Testis (tissue), 3 donors: Measurements from ENCODE around the gene GNAI3. TPM values are rescaled to one million over a fixed set of nuclear protein-coding genes. Genes with fewer than 3 reads are reported as not detected.
"Not testable (repeated sequence)": the region's sequence is repeated elsewhere in the genome, so short reads cannot be mapped to it uniquely, and the experiment has no call there.

ENCODE experiments used
- DNase-seq: peaks from one replicate; pipeline ENCODE4 v3.0.0-alpha.2; 2019
- H3K27ac ChIP-seq, 2 donors: fragments of 200-600 bp; sonication (generic); one replicate each; pipeline ENCODE4 v1.5.1; 2019
- H3K27me3 ChIP-seq: fragments of 200-600 bp; sonication (generic); one replicate; pipeline ENCODE4 v1.5.1; 2019
- H3K36me3 ChIP-seq: fragments of 200-600 bp; sonication (generic); one replicate; pipeline ENCODE4 v1.5.1; 2017; ENCODE audit warnings: low read depth; ENCODE audit errors: missing control alignments
- H3K4me1 ChIP-seq: fragments of 200-600 bp; sonication (generic); one replicate; pipeline ENCODE4 v1.5.1; 2019
- H3K4me3 ChIP-seq, 2 donors: fragments of 200-600 bp; sonication (generic); one replicate each; pipeline ENCODE4 v1.5.1; 2017 to 2019
- H3K9me3 ChIP-seq: fragments of 200-600 bp; sonication (generic); one replicate; pipeline ENCODE4 v1.5.1; 2017
- CTCF ChIP-seq, 3 experiments: fragments of 450-650 bp in 2 of 3; fragments of 200-600 bp in 1 of 3; sonication (generic) in 1 of 3; IDR thresholded peaks; one replicate each; pipeline ENCODE4 v1.5.1; 2016 to 2019; ENCODE audit warnings: antibody characterized with exemption in 3 of 3, mild to moderate bottlenecking in 2 of 3, moderate library complexity in 1 of 3
- POLR2A ChIP-seq: fragments of 450-650 bp; IDR thresholded peaks from one replicate; pipeline ENCODE4 v1.6.1; 2017; ENCODE audit warnings: antibody characterized with exemption, mild to moderate bottlenecking, moderate library complexity
- WGBS, 2 donors: methylation state at CpG; one replicate each; pipeline ENCODE4 v1.1.5; 2018; 5-methylcytosine and 5-hydroxymethylcytosine counted together
- intact Hi-C: fragments of 100-400 bp; cut with DNase I; formaldehyde crosslinking; loops from one replicate; pipeline ENCODE4 v1.15.1; 2023; ENCODE audit warnings: low total_unique reads
- polyA plus RNA-seq: library from polyadenylated mRNA; stranded (reverse); fragments of 350-450 nt; fragmentation: Illumina TruSeq; extraction: RNeasy Lipid Tissue Mini Kit (QIAGEN cat#74804); gene quantifications from one replicate; pipeline ENCODE4 v1.2.3, GENCODE V29; 2014; ENCODE audit warnings: low read depth, low replicate concordance; ENCODE audit not compliant: insufficient read depth
- total RNA-seq, 2 donors: library from RNA; depleted of rRNA; stranded (reverse); fragments of >200 nt; gene quantifications; one replicate each; pipeline ENCODE4 v1.2.3, GENCODE V29; 2016

Gene GNAI3
- total and polyA plus RNA-seq, 3 donors from 2014 or later, result 5.7 to 5.9 (median 5.8) TPM

- Histone ChIP-seq H3K27me3 (no peaks in the 10 kb centered on the region), H3K4me1 (peaks cover 29% of the 10 kb centered on the region), H3K4me3 (no peak overlapping the region), H3K27ac (no peak overlapping the region), H3K9me3 (no peaks in the 10 kb centered on the region), H3K36me3 (no peaks in the 10 kb centered on the region)
- no peak for DNase-seq
- 58 to 66% methylated on average over 2 of the region's 2 CpGs for WGBS, 2 donors
- intact Hi-C loops, result no loop called here
- TF ChIP-seq POLR2A (no peak), CTCF (IDR thresholded peaks at IDR 0.05) (no peak)
Measured at GRCh38 chr1:109659145-109659544, 110.7 kb downstream of the GNAI3 start.

- peaks cover 21% of the 10 kb centered on the region for H3K4me1 ChIP-seq
- DNase-seq, result peak; percentile 44
- H3K9me3 ChIP-seq, result no peaks in the 10 kb centered on the region
- WGBS, 2 donors, result 51 to 59% methylated on average over 5 of the region's 5 CpGs
- H3K27ac ChIP-seq, result no peak overlapping the region
- TF ChIP-seq CTCF (IDR thresholded peaks at IDR 0.05), result no peak
- no peak for TF ChIP-seq POLR2A
- no peaks in the 10 kb centered on the region for H3K36me3 ChIP-seq
- no peaks in the 10 kb centered on the region for H3K27me3 ChIP-seq
- intact Hi-C loops, result no loop called here
- no peak overlapping the region for H3K4me3 ChIP-seq
Measured at GRCh38 chr1:109659997-109660690, 111.7 kb downstream of the GNAI3 start.

- H3K36me3 ChIP-seq, H3K4me3 ChIP-seq, H3K9me3 ChIP-seq, H3K27me3 ChIP-seq, DNase-seq, H3K27ac ChIP-seq, intact Hi-C loops: not testable (repeated sequence)
- WGBS, 2 donors, result 70 to 74% methylated on average over 3 to 4 of the region's 4 CpGs
- peaks cover 19% of the 10 kb centered on the region for H3K4me1 ChIP-seq
Measured at GRCh38 chr1:109660691-109661026, 112.2 kb downstream of the GNAI3 start.

- no peaks in the 10 kb centered on the region for H3K9me3 ChIP-seq
- no peak overlapping the region for H3K4me3 ChIP-seq
- DNase-seq, result no peak
- TF ChIP-seq CTCF (IDR thresholded peaks at IDR 0.05) (no peak), POLR2A (no peak)
- no peaks in the 10 kb centered on the region for H3K27me3 ChIP-seq
- H3K27ac ChIP-seq, result no peak overlapping the region
- intact Hi-C loops, result no loop called here
- H3K36me3 ChIP-seq, result no peaks in the 10 kb centered on the region
- peaks cover 19% of the 10 kb centered on the region for H3K4me1 ChIP-seq
- 90 to 92% methylated on average over 2 of the region's 2 CpGs for WGBS, 2 donors
Measured at GRCh38 chr1:109661391-109661790, 113.0 kb downstream of the GNAI3 start.

GRCh38 chr1:109664671-109665070, 116.3 kb downstream of the GNAI3 start:
- Histone ChIP-seq H3K27ac (no peak overlapping the region), H3K4me3 (no peak overlapping the region), H3K9me3 (no peaks in the 10 kb centered on the region), H3K27me3 (no peaks in the 10 kb centered on the region), H3K4me1 (peaks cover 16% of the 10 kb centered on the region), H3K36me3 (no peaks in the 10 kb centered on the region)
- no peak for DNase-seq
- intact Hi-C loops, result no loop called here
- no peak for TF ChIP-seq CTCF (IDR thresholded peaks at IDR 0.05)
- WGBS, 2 donors, result 31 to 96% methylated on average over 1 of the region's 1 CpG
